Stimulated activated CD4-positive, alpha-beta T cell treated with anti-CD3 and anti-CD28 coated beads, TNF-alpha, amount 100 ng/mL, for 24 hours (primary cell): ENCODE results near the gene GSG1L.
"Not testable (repeated sequence)": the region's sequence is repeated elsewhere in the genome, so short reads cannot be mapped to it uniquely, and the experiment has no call there.

Experiments used
- DNase-seq, 3 experiments: peaks; one replicate each; pipeline ENCODE4 v3.0.0-alpha.2; 2020; ENCODE audit warnings: low read depth in 3 of 3

The GSG1L gene

DNA sequence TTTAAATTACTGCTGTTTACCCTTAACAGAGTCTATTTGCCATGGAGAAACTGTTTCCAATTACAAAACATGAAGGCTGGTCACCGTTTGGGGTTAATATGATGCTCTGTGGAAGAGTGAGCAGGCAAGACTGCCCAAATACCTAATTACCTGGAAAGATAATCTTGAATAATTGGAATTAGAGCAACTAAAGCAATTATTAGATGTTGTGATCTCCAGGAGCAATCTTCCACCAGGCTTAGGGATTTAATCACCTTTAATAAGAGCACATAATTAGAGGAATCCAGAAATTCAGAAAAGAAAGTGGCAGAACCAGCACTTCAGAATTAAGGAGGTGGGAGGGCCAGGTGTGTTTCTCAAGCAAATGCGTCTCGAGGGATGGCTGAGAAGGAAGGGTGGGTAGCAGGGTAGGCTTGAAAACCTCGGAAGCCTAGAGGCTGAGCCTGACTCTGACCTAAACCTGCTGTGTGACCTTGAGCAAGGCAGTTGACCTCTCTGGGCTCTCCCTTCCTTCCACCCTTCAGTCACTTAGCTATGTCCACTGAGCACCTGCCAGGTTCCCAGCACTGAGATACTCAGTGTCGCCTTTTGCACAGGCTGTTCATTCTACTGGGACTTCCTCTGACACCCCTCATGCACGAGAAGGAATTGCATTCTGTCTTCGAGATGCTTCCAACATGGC lies 113.2 kb downstream of the GSG1L start:
- DNase-seq: no peak

DNA sequence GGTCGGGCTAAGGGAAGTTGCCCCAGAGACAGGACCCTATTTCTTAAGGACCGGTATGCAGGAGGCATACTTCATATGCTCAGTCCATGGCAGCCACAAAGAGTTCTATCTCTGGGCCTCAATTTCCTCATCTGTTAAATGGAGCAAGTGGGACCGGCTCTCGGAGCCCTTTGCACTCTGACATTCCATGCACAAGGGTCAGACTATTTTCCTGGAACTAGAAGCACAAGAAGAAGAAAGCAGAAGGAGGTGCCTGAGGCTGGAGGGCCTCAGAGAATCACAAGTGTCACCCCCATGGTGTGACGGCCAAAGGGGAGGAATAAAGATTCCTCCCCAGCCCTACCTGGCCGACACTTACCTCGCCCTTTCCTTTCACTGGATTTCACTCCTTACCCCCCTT lies 115.8 kb downstream of the GSG1L start:
- no peak for DNase-seq

DNA sequence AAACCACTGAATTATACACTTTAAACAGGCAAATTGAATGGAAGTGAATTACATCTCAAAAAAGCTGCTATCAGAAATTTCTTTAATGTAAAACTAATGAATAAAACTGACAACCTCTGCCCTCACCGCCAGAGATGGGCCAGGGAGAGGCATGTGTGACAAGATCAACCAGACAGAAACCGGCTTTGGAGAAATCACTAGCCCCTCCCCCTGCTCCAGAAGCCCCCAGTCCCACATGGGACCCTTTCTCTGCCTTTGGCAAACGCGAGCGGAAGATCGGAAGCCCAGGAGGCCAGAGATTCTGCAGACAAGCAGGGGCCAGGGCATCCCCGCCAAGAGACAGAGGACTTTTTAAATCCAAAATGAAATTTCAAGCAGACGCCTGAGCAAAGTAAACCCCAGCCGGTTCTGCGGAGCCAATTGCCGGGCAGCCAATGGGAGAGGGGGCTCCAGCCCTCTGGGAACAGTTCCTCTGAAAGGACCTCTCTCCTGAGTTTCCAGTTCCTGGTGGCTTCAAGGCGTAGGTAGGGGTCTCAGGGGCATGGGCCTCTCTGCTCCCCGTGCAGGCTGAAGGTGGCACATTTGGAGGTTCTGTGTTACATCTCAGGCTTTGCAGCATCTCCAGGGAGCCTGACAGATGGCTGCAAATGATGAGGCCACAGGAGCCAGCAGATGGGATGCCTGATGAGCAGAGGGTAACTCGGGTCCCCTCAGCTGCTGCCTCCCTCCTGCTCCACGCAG lies 118.1 kb downstream of the GSG1L start:
- no peak for DNase-seq

DNA sequence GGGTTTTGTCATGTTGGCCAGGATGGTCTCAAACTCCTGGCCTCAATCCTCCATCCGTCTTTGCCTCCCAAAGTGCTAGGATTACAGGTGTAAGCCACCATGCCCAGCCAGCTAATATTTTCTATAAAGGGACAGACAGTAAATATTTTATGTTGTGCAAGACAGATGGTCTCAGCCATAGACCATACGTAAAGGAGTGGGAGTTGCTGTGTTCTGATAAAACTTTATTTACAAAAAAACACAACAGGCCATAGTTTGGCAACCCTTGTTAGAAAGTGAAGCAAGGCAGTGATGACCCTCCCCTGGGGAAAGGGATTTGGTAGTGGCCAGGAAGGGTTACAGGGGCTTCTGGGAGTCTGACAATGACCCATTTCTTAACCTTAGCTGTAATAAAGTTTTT lies 119.7 kb downstream of the GSG1L start:
- DNase-seq: no peak

DNA sequence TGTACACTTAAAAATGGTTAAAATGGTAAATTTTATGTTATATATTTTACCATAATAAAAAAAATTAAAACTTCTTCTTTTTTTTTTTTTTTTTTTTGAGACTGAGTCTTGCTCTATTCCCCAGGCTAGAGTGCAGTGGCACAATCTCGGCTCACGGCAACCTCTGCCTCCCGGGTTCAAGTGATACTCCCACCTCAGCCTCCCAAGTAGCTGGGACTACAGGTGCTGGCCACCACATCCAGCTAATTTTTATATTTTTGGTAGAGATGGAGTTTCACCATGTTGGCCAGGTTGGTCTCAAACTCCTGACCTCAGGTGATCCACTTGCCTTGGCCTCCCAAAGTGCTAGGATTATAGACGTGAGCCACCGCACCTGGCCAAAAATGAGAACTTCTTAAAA lies 121.4 kb downstream of the GSG1L start:
- DNase-seq: not testable (repeated sequence)

DNA sequence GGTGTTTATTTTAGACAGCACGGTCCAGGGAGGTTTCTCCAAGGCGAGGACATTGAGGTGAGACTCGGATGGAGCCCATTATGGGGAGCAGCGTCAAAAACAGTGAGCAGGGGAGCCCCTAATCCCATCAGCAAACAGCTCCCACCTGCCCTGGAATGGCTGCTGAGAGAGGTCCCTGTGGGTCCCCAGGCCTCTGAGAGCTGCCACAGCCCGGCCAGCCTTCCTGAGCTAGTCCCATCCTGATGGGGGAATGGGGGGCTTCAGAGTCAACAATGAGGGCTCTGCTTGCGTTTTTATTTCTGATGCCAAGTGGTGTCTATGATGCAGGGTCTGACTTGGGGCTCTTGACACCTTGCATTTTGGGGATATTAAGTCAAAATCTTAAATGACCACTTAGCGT lies 128.4 kb downstream of the GSG1L start:
- no peak for DNase-seq

DNA sequence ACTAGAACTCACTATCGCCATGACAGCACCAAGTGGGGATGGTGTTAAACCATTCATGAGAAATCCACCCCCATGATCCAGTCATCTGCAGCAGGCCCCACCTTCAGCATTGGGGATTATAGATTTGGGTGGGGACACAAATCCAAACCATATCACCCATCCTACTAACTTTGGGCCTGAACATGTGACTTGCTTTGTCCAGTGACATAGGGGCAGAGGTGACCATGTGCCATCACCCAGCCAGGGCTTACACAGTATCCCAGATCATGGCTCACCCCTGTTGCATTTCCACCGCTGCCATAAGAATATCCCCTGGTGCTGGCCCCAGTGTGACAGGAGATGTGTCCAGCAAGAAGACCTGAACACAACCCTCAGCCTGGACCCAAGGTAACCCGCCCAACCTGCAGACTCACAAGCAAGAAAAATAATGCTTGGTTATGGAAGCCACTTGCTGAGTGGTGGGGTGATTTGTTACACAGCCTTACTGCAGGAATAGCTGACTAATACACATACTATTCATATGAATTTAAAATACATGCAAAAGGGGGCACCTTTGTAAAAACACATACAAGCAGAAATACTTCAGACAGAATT lies 130.9 kb downstream of the GSG1L start:
- DNase-seq: no peak

DNA sequence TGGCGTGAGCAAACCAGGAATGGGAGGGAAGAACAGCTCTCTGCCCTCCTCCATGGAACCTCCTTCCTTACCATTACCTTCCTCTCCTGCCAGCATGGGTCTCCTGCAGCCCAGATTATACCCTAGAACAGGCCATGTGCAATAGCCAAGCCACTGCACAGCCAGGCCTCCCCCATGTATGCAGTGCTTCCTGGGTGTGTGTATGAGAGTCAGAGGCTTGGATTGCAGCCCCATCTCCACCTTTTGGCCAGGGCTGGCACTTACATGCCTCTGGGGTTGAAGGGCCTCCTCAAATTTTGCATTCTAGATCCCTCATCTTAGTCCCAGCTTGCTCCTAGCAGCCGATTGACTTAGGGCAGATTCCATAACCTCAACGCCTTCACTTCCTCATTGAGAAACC lies 133.7 kb downstream of the GSG1L start:
- no peak for DNase-seq

DNA sequence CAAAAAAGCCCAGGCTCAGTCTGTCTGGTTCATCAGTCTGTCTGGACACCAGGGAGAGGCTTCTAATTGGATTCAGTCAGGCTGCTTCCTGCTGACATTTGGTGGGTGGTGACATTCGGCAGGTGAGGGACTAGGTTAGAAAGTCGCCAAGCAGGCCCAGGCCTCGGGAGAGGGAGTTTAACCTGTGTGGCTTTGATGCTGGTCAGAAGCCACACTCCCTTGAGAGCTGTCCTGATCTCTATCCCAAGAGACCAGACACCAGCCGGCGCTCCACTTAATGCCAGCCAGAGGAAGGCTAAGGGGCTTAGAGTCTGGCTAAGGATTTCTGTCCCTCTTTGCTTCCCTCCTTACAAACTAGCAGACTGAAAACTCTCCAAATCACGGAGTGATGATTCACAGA lies 135.0 kb downstream of the GSG1L start:
- no peak for DNase-seq

DNA sequence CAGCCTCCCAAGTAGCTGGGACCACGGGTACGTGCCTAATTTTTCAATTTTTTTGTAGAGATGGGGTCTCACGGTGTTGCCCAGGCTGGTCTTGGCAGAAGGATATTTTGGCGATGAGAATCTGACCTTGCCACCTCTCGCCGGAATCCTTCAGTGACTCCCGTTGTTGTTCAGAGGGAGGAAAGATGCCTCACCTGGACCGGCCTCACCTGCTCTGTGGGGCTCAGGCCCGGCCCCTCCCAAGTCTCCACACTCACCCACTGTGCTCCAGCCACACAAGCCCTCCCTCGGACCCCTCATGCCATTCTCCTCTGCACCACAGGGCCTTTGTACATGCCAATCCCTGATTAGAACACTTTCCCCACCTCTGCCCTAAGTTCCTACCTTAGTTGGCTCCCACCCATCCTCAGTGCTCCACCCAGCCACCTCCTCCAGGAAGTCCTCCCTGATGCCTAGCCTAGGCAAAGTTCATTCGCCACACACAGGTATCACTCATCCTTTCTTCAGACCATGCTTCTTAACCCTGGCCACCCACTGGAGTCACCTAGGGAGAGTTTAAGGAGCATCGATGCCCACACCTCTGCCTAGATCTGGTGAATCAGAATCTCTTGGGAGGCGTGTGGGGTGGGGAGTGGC lies 136.1 kb downstream of the GSG1L start:
- no peak for DNase-seq

DNA sequence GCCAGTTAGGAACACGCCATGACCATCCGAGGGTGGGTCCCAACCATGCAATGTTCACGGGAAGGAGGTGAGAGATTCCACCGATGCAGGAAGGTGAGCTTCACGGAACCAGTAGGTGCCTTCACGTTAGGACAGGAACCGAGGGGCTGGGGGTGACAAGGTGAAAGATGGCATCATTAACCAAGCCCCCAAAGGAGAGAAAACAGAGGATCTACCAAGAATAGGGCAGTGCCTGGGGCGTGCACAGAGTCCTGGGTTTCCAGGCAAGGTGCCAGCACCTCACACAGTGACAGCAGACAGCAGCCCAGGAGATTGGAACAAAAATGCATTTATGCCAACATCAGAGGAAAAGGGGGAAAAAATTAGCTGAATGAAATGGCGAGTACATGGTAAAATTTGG lies 137.9 kb downstream of the GSG1L start:
- no peak for DNase-seq

DNA sequence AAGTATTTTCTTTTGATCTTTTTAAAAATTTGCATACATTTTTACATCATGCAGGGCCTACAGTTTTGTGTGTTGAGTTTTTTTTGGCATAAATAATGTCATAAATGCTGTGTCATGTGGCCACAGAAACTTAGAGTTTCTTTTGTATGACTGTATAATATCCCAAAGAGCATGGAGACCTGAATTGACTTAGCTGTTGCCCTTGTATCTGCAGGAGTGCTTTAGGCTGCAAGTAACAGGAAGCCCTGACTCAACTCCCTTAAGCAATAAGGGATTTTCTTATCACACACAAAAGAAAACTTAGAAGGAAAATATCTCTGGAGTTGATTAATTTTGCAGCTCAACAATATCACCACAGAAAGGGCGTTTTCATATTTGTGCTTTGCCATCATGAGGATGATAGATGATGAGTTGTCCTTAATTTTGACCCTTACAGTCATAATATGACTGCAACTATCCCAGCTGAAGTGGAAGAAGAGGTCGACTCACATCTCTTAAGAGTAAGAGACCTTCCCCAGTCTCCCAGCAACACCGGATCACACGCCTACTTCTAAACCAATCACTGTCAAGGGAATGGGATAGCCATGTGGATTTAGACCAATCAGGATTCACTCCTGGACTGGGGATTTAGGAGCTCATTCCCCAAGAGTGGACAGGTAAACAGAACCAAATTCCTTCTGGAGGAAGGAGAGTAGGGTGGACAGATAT lies 138.9 kb downstream of the GSG1L start:
- DNase-seq: no peak

DNA sequence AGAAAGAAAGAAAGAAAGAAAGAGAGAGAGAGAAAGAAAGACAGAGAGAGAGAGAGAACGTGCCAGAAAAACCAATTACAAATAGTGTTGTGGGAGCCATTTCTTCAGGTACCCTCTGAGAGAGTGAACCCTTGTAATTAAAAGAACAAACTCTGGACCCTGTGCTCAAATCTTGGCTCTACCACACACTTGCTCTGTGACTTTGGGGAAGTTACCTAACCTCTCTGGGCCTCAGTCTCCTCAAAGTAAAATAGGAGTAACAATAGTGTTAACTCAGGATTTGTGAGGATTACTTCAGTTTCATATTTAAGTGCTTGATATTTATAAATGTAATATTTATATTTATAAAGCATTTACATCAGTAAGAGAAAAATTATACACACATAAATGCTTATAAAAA lies 139.8 kb downstream of the GSG1L start:
- DNase-seq: no peak

DNA sequence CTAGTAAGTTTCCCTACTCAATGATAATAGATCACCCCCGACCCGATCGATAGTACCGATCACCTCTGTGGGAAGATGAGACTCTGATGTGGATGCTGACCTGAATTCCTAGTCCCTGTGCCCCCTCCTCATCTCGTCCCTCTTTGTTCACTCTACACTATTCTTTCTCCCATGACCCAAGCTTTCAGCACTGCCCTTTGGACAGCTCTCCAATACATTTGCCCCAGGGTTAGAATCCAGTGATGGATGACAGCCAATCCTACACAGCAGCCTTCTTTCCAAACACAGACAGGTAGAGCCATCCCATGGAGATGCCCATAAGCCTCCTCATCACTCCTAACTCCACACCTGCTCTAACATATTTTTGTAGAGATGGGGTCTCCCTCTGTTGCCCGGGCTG lies 141.1 kb downstream of the GSG1L start:
- DNase-seq: no peak

DNA sequence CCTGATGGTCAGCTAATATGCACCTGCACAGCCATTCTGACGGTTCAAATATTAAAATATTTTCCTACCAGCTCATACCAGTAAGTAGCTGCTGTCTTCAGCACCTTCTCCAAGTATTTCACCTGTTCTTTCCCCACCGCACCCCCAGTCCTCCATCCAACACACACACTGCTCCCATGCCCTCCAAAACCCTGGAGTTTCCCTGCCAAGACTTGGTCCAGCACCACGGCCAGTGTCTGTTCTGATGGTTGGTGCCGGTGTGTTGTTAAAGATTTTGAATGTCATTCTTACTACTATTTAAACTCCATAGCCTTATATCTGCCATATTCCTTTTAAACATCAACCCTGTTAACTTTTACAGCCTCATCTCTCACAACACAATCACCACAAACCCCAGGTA lies 142.4 kb downstream of the GSG1L start:
- DNase-seq: no peak

DNA sequence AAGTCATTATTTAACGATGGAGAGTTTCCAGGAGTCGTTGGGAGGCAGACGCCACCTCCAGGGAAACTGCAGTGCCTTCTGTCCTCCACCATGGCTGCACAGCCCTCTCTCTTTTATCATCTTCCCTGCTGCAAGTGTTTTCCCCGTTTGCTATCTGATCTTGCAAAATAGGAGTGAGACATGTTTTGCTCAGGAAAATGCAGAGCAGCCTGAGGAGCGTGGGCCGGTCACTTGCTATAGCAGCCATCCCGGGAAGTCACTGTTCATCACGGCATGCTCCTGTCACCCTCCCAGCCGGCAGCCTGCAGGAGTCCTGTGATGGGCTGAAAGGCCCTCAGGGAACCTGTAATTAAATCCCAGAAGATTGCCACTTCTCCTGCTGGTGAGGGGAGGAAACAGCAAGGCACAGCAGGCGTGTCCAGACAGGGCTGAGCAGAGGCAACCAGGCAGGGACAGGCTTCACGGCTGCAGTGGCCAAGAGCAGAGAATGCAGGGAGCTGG lies 143.1 kb downstream of the GSG1L start:
- no peak for DNase-seq

DNA sequence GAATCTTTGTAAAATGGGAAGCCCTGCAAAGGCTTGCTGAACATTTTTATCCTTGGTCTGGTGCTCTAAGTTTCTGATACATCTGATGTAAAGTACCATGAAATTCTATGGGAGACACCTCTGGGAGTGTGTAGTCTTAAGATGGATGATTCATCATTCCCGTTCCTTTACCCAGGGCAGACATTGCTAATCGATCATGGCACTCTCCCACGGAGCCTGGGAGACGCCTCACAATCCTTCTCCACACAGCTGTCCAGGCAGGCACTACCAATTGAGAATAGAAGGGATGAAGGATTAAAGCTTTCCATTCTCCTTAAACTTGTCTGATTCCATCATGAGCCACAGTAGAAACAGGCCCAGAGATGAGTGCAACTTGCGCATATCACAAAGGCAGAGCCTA lies 144.8 kb downstream of the GSG1L start:
- DNase-seq: no peak

DNA sequence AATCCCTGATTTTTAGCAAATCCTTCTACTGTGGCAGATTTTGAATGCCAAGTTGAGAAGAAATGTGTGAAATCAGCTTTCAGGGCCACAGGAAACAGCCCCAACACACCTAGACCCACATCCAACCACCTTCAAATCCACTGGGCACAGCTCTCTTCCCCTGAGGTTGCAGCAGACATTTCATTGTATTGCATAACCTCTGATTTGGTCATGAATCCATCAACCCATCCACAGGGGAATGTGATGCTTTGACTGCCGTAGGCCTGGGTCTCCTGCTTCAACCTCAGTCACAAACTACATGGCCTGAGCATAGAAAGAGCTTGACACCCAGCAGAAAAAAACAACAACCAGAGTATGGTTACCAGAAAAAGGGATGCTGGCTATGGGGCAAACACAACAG lies 145.6 kb downstream of the GSG1L start:
- no peak for DNase-seq

DNA sequence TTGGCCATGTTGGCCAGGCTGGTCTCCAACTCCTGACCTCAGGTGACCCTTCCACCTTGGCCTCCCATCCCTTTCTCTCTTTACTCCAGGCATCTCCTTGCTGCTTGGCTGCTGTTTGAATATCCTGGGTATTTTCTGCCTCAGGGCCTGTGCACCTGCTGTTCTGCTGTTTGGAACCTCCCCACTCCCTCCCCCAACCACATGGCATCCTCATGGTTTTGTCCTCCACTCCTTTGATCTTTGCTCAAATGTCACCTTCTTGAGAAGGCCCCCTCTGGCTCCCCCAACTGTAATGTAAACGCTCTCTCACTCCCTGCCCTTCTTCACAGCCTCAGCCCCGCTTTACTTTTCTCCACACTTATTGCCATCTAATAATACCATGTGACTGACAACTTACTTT lies 152.0 kb downstream of the GSG1L start:
- DNase-seq: no peak

DNA sequence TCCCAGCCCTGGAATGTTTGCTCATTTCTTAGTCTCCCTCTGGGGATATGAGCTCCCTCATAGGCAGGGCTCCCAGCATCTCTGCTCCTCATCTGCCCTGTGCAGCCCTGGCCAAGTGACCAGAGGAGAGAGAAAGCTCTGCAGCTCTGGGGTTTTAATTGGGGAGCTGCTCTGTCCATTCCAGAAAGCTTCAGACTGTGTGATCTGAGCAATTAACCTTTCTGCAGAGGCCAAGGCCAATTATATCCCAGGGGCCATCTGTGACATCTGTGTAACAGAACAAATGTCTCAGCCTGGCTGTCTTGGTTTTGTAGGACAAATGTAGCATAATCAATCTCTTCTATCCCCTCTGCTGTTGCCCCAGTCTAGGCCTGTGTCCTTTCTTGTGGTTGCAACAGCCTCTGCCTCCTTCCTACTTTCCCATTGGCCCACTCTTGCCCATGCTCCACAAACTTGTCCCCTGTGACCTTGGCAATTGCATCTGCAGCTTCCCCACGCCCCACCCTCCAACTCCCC lies 156.0 kb downstream of the GSG1L start:
- DNase-seq: no peak

DNA sequence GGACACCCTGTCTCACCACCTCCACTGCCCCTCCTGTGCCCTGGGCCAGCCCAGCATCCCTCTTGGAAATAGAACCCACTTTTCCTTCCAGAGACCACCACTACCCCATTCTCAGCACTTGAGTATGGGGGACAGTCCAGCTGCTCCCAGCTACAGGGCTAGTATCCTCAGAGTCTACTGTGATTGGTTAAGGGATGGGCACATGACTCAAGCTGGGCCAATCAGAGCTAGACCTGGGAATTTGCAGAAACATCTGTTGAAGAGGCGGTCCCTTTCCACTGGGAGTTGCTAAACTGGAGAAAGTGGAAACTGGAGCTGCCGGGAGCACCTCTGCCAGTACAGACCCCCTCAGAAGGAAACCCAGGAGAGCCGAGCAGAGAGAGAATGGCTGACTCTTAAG lies 156.6 kb downstream of the GSG1L start:
- DNase-seq: no peak
